ENCODE data around the gene HPCAL1. TPM values are rescaled to one million over a fixed set of nuclear protein-coding genes. Genes with fewer than 3 reads are reported as not detected.

The HPCAL1 gene
- total and polyA plus RNA-seq, 4 donors = 28.2 to 159 (median 95.0) TPM

- Histone ChIP-seq H3K9me3 (ENCODE audit: control insufficient read depth, insufficient read depth, low read length) (no peaks in the 10 kb centered on the region), H3K27ac (ENCODE audit: low read depth, low read length) (peak overlapping the region; percentile 10), H3K36me3 (ENCODE audit: control insufficient read depth, insufficient read depth, low read length) (no peaks in the 10 kb centered on the region), H3K27me3 (ENCODE audit: control insufficient read depth, insufficient read depth, low read length) (no peaks in the 10 kb centered on the region), H3K4me3 (ENCODE audit: low read depth, low read length) (no peak overlapping the region), H3K4me1 (ENCODE audit: control insufficient read depth, insufficient read depth, low read length) (peaks cover 53% of the 10 kb centered on the region)
- peak in 3 of 6 donors; percentile 12 to 56 (median 49) for DNase-seq (ENCODE audit: low read depth in 4 of 6, low spot score in 6 of 6)
- WGBS (ENCODE audit: insufficient coverage) = 64% methylated on average over 5 of the region's 16 CpGs
Measured at GRCh38 chr2:10283106-10284062, 19.3 kb upstream of the HPCAL1 start.

DNA sequence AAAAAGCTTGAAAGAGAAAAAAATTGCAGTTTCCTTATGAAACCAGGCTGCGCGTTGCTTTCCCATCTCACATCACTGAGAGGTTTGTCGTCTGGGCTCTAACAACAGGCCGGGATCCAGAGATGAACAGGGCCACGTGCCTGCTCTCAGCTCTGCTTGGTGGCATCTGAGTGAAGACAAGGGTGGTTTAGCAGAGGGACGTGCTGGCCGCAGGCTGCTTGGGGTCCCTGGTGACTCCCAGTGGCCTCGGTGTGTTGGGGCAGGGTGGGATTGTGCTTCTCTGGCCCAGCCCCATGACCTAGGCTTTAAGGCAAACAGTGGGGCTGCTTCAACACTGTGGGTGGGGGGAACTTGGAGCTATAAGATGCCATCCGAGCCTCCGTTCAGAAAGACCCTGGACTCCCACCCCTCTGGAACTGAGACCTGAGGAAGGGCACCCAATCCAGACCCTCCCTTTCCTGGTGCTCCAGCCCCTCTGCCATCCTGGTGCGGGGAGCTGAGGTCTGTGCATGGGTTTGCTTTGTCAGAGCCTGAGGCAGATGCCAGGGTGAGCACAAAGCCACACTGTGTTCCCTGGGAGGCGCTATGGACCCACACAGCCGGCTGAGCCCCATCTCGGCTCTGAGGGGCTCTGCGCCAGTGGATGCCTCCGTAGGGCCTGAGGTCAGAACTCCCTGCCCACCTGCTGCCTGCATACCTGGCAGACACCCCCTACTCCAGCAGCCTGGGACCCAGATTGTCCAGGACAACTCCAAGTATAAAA, 18.4 kb upstream of the HPCAL1 start:
- H3K4me3 ChIP-seq (ENCODE audit: low read depth, low read length) = no peak overlapping the region
- no peaks in the 10 kb centered on the region for H3K27me3 ChIP-seq (ENCODE audit: control insufficient read depth, insufficient read depth, low read length)
- peak in 3 of 6 donors; percentile 38 to 75 (median 71) for DNase-seq (ENCODE audit: low read depth in 4 of 6, low spot score in 6 of 6)
- H3K9me3 ChIP-seq (ENCODE audit: control insufficient read depth, insufficient read depth, low read length) = no peaks in the 10 kb centered on the region
- H3K36me3 ChIP-seq (ENCODE audit: control insufficient read depth, insufficient read depth, low read length) = no peaks in the 10 kb centered on the region
- 68% methylated on average over 14 of the region's 16 CpGs for WGBS (ENCODE audit: insufficient coverage)
- no peak overlapping the region for H3K27ac ChIP-seq (ENCODE audit: low read depth, low read length)
- H3K4me1 ChIP-seq (ENCODE audit: control insufficient read depth, insufficient read depth, low read length) = peaks cover 48% of the 10 kb centered on the region

DNA sequence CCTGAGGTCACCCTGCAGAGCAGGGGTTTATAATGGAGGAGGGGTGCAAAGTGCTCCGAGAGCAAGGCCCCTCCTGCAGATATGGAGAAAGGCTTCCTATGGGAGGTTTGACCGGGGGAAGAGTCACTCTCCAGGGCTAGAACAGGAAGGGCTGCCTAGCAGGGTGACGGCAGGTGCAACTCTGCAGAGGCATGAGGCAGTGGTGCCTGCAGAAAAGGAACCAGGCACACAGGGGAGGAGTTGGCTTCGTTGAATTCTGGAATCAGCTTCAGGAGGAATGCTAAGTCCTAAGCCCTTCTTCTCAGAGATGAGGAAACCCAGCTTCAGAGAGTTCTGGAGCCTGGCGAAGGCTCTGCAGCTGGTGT, 17.5 kb upstream of the HPCAL1 start:
- no peaks in the 10 kb centered on the region for H3K27me3 ChIP-seq (ENCODE audit: control insufficient read depth, insufficient read depth, low read length)
- H3K9me3 ChIP-seq (ENCODE audit: control insufficient read depth, insufficient read depth, low read length) = no peaks in the 10 kb centered on the region
- 70% methylated on average over 5 of the region's 5 CpGs for WGBS (ENCODE audit: insufficient coverage)
- peaks cover 48% of the 10 kb centered on the region for H3K4me1 ChIP-seq (ENCODE audit: control insufficient read depth, insufficient read depth, low read length)
- peak overlapping the region; percentile 3 for H3K27ac ChIP-seq (ENCODE audit: low read depth, low read length)
- no peak overlapping the region for H3K4me3 ChIP-seq (ENCODE audit: low read depth, low read length)
- no peaks in the 10 kb centered on the region for H3K36me3 ChIP-seq (ENCODE audit: control insufficient read depth, insufficient read depth, low read length)
- no peak for DNase-seq (ENCODE audit: low read depth in 4 of 6, low spot score in 6 of 6)

- Histone ChIP-seq H3K4me1 (ENCODE audit: control insufficient read depth, insufficient read depth, low read length) (peaks cover 48% of the 10 kb centered on the region), H3K4me3 (ENCODE audit: low read depth, low read length) (no peak overlapping the region), H3K9me3 (ENCODE audit: control insufficient read depth, insufficient read depth, low read length) (no peaks in the 10 kb centered on the region), H3K36me3 (ENCODE audit: control insufficient read depth, insufficient read depth, low read length) (no peaks in the 10 kb centered on the region), H3K27ac (ENCODE audit: low read depth, low read length) (peak overlapping the region; percentile 11), H3K27me3 (ENCODE audit: control insufficient read depth, insufficient read depth, low read length) (no peaks in the 10 kb centered on the region)
- DNase-seq (ENCODE audit: low read depth in 4 of 6, low spot score in 6 of 6) = peak in 3 of 6 donors; percentile 23 to 79 (median 32)
- WGBS (ENCODE audit: insufficient coverage) = 48% methylated on average over 9 of the region's 17 CpGs
Measured at GRCh38 chr2:10285556-10286198, 17.0 kb upstream of the HPCAL1 start.

DNA sequence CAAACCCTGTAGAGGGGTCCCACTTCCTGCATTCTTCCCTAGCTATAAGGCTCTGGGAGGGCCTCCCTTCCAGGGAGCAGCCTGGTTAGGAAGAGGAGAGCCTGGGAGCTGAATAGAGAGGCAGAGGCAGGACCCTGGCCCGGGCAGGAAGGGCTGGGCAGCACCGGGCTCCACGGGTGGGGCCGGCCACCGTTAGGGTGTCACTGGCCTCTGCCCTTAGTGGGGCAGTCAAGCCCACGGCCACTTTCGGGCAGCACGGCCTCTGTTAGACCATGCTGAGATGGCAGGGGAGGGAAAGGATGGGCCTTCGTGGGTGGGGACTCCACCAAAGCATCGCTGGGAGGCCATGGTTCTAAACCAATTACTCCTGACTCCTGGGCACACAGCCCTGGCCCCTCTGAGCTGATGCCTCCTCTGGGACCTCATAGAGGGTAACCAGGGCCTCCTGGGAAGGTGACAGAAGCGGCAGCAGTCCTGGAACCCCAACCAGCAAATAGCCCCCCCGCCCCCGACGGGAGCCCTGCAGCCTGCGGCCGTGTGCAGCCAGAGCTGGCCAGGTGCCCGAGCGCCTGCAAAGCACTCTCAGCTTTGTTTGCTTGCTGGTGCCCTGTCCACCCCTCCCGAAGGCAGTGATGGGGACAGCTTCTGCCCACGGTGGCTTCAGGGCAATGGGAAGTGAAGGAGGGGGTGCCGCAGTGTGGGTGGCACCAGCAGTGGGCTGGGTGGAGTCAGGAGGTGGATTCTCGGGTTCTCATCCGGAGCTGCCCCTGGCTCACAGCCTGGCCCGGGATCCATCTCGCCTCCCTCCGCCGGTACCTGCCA, 16.3 kb upstream of the HPCAL1 start:
- Histone ChIP-seq H3K27ac (ENCODE audit: low read depth, low read length) (peak overlapping the region; percentile 11), H3K36me3 (ENCODE audit: control insufficient read depth, insufficient read depth, low read length) (no peaks in the 10 kb centered on the region), H3K4me3 (ENCODE audit: low read depth, low read length) (no peak overlapping the region), H3K27me3 (ENCODE audit: control insufficient read depth, insufficient read depth, low read length) (no peaks in the 10 kb centered on the region), H3K9me3 (ENCODE audit: control insufficient read depth, insufficient read depth, low read length) (no peaks in the 10 kb centered on the region), H3K4me1 (ENCODE audit: control insufficient read depth, insufficient read depth, low read length) (peaks cover 48% of the 10 kb centered on the region)
- 53% methylated on average over 25 of the region's 27 CpGs for WGBS (ENCODE audit: insufficient coverage)
- peak in 2 of 6 donors; percentile 44 to 55 for DNase-seq (ENCODE audit: low read depth in 4 of 6, low spot score in 6 of 6)

GRCh38 chr2:10287761-10288160, 14.9 kb upstream of the HPCAL1 start:
- Histone ChIP-seq H3K27ac (ENCODE audit: low read depth, low read length) (no peak overlapping the region), H3K9me3 (ENCODE audit: control insufficient read depth, insufficient read depth, low read length) (no peaks in the 10 kb centered on the region), H3K4me3 (ENCODE audit: low read depth, low read length) (no peak overlapping the region), H3K4me1 (ENCODE audit: control insufficient read depth, insufficient read depth, low read length) (peaks cover 44% of the 10 kb centered on the region), H3K27me3 (ENCODE audit: control insufficient read depth, insufficient read depth, low read length) (no peaks in the 10 kb centered on the region), H3K36me3 (ENCODE audit: control insufficient read depth, insufficient read depth, low read length) (no peaks in the 10 kb centered on the region)
- 86% methylated on average over 4 of the region's 7 CpGs for WGBS (ENCODE audit: insufficient coverage)
- DNase-seq (ENCODE audit: low read depth in 4 of 6, low spot score in 6 of 6) = no peak

DNA sequence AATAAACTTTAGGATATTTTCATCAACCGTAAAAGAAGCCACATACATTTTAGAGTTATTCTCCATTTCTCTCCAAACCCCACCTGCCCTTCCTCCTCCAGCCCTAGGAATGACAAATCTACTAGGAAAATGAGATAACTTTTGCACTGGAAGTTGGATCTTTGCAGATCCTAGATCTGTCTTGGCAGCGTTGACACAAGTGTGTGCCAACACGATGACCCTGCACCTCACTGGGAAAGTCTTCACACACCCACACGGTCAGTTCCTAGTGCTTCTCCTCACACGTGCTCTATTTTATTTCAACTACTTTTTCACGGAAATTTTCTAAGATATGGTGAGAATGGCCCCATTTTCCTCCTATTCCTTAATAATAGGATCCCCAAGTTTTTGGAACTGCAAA, 14.1 kb upstream of the HPCAL1 start:
- Histone ChIP-seq H3K27ac (ENCODE audit: low read depth, low read length) (no peak overlapping the region), H3K9me3 (ENCODE audit: control insufficient read depth, insufficient read depth, low read length) (peaks cover 1% of the 10 kb centered on the region), H3K36me3 (ENCODE audit: control insufficient read depth, insufficient read depth, low read length) (no peaks in the 10 kb centered on the region), H3K4me3 (ENCODE audit: low read depth, low read length) (no peak overlapping the region), H3K27me3 (ENCODE audit: control insufficient read depth, insufficient read depth, low read length) (no peaks in the 10 kb centered on the region), H3K4me1 (ENCODE audit: control insufficient read depth, insufficient read depth, low read length) (peaks cover 35% of the 10 kb centered on the region)
- WGBS (ENCODE audit: insufficient coverage) = 96% methylated on average over 2 of the region's 6 CpGs
- no peak for DNase-seq (ENCODE audit: low read depth in 4 of 6, low spot score in 6 of 6)

DNA sequence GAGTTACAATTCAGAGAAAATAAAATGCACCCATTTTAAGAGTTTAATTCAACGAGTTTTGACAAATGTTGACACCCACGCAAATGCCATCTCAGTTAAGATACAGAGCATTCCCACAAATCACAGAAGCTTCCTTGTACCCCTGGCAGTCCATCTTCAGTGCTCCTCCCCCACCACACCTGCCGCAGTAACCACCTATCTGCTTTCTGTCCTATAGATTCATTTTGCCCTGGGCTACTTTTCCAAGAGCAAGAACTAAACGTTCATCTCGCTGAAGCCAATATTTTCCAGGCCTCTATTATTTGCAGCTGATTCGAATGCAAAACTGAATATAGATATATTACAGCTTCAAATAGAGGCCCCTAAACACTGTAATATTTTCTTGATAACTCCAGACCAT, 13.4 kb upstream of the HPCAL1 start:
- WGBS (ENCODE audit: insufficient coverage) = 93% methylated on average over 3 of the region's 6 CpGs
- Histone ChIP-seq H3K27ac (ENCODE audit: low read depth, low read length) (no peak overlapping the region), H3K36me3 (ENCODE audit: control insufficient read depth, insufficient read depth, low read length) (no peaks in the 10 kb centered on the region), H3K27me3 (ENCODE audit: control insufficient read depth, insufficient read depth, low read length) (no peaks in the 10 kb centered on the region), H3K4me3 (ENCODE audit: low read depth, low read length) (no peak overlapping the region), H3K4me1 (ENCODE audit: control insufficient read depth, insufficient read depth, low read length) (peaks cover 28% of the 10 kb centered on the region), H3K9me3 (ENCODE audit: control insufficient read depth, insufficient read depth, low read length) (peaks cover 8% of the 10 kb centered on the region)
- DNase-seq (ENCODE audit: low read depth in 4 of 6, low spot score in 6 of 6) = peak in 1 of 6 donors; percentile 24

- Histone ChIP-seq H3K4me1 (ENCODE audit: control insufficient read depth, insufficient read depth, low read length) (peaks cover 22% of the 10 kb centered on the region), H3K4me3 (ENCODE audit: low read depth, low read length) (no peak overlapping the region), H3K27ac (ENCODE audit: low read depth, low read length) (no peak overlapping the region), H3K27me3 (ENCODE audit: control insufficient read depth, insufficient read depth, low read length) (no peaks in the 10 kb centered on the region), H3K9me3 (ENCODE audit: control insufficient read depth, insufficient read depth, low read length) (peaks cover 8% of the 10 kb centered on the region), H3K36me3 (ENCODE audit: control insufficient read depth, insufficient read depth, low read length) (no peaks in the 10 kb centered on the region)
- 93% methylated on average over 11 of the region's 11 CpGs for WGBS (ENCODE audit: insufficient coverage)
- DNase-seq (ENCODE audit: low read depth in 4 of 6, low spot score in 6 of 6) = no peak
Measured at GRCh38 chr2:10289891-10290290, 12.8 kb upstream of the HPCAL1 start.

Data from spinal cord (tissue), 10 donors.